ENCODE results near the gene DDC.

Gene DDC

GRCh38 chr7:50564640-50565558 is at the start of gene DDC:
TSS of gene DDC (minus strand) at chr7:50565405. CDS start at chr7:50544085, 21,320 bp downstream.
- no peak for DNase-seq

- DNase-seq, result no peak
These were observed 48.3 kb upstream of the DDC start for GRCh38 chr7:50613473-50613872.

DNA sequence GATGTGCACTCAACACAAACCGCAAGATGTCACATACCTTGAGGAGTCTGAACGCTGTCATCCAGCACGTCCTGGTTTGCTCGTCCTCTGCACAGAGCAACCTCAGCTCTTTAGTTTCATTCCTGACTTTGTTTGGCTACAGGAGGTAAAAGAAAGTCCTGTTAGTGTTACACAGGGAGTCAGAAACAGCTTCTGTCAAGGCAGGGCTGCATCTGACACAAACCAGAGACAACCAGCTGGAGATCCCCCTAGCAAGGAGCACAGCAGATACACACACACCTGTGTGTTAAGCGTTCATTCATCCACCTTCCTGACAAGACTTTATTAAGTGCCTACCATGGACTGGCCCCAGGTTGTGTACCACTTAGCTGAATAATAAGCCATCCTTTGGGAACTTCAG is 47.5 kb upstream of the DDC start:
- no peak for DNase-seq

DNA sequence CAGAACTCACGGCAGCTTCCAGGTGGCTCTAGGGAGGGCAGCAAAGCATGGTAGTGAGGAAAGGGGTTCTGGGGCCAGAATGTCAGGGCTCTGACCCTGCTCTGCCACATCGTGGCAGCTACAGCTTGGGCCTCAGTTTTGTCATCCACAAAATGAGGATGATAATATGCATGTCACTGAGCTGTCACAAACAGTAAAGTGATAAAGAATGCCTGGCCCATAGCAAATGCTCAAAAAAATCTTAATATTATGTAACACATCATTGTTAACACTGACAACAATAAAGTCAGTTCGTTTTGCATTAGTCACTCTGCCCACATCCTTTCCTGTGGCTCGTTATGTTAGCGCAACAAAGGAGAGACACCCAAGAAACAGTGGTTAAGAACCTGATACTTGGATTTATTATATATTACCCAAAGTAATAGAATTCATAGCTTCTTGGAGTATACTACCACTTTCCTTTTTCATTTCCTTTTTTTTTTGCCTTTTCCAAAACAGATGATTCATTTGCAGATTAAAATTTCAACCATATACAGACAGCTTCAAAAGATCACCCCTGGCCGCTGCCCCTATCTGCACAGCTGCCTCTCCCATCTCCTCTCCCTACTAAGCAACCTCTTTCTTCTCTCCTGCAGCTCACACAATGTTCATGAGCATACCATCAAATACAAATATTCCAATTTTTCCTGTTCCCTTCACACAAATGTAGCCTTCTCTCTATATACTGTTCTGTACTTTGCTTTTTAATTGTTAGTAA is 45.5 kb upstream of the DDC start:
- DNase-seq, result peak; percentile 60

DNA sequence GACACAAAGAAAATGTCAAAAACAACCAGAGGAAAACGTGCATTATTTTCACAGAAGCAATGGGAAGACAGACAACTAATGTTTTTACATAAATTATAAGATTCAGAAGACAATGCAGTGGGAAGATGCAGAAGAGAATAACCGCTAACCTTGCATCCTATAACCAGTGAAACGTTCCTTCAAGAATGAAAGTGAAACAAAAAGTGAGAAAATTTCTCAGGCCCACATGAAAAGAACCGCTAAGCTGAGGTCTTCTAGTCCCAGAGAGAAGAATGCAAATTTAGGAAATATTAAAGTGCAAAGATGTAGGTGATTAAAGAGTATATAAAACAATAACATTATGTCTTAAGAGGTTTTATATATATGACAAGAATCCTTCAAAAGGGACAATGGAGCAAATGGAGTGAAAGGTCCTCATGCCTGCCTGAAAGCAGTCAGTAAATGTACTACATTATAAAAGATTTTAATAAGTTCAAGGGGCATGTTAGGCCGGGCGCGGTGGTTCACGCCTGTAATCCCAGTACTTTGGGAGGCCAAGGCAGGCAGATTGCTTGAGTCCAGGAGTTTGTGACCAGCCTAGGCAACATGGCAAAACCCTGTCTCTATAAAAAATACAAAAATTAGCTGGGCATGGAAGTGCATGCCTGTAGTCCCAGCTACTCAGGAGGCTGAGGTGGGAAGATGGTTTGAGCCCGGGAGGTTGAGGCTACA is 43.1 kb upstream of the DDC start:
- DNase-seq, result no peak

GRCh38 chr7:50607524-50608125 is 42.4 kb upstream of the DDC start:
- no peak for DNase-seq

GRCh38 chr7:50605059-50605458 is 39.9 kb upstream of the DDC start:
- DNase-seq, result no peak

GRCh38 chr7:50603287-50603686 is 38.1 kb upstream of the DDC start:
- no peak for DNase-seq

DNA sequence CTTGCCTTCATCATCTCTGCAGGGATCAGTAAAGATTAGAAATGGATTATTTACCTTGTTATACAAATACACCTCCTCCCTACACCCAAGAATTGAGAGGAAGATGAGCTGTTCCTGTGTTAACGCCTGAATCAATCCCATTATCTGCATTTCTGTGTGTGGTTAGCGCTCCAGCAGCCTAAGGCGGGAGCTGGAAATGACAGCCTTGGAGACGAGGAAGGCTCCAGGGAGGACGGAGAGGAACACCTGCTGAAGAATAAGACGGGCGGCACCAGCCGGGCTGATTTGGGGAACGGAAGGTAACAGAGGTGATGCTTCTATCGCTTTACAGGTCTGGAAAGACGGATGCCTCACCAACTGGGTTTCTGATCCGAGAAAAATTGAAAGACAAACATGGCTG is 34.2 kb upstream of the DDC start:
- no peak for DNase-seq

DNA sequence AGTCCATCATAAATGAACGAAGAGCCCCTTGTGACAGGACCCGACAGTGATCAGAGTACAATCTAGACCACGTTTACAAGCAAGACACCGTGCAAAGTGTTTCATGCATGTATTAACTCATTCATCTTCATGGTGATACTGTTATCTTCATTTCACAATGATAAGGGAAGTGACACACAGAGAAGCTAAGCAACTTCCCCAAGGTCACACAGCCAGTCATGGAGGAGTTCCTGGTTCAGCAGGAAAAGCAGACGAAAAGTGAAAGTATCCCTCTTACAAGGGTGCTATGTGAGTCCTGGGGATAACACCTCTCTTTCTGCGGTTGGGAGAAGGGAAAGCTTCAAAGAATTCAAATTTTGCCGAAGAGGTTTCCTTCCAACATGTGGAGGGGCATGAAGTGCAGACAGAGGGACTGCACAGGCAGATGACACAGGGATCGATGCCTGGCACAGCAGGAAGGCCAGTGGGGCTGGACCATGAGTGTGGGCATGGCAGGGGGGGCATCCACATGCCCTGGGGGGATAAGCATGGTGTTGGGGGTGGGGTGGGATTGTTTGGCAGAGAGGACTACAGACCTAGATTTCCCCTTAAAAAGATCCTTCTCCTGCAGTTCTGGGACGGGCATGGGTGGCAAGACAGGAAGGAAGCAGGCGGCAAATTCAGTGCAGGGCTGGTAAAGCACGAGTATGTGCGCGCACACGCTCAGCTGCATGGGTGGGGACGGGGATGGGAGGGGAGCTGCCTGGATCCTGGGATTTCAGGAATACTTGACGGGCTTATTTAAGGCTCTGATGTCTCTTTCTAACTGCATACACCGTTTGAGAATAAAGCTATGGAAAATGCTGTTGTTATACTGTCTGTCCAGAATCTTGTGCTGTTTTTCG is 33.5 kb upstream of the DDC start:
- no peak for DNase-seq

DNA sequence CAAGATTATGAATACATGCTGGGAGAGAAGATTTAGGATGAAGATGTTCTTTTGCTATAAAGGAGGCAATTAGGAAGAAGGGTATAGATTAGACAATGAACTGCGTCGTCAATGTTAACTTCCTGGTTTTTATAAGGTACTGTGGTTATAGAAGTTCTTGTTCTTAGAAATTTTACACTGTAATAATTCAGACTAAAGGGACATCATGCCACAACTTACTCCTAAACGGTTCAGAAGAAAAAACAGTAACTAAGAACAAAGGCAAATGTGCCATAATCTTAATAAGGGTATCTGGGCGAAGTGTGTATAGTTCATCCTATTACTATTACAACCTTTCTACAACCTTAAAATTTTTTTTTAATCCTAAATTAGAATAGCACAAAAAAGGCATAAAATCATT is 31.3 kb upstream of the DDC start:
- DNase-seq, result no peak

GRCh38 chr7:50595491-50596102 is 30.4 kb upstream of the DDC start:
- peak; percentile 44 for DNase-seq

DNA sequence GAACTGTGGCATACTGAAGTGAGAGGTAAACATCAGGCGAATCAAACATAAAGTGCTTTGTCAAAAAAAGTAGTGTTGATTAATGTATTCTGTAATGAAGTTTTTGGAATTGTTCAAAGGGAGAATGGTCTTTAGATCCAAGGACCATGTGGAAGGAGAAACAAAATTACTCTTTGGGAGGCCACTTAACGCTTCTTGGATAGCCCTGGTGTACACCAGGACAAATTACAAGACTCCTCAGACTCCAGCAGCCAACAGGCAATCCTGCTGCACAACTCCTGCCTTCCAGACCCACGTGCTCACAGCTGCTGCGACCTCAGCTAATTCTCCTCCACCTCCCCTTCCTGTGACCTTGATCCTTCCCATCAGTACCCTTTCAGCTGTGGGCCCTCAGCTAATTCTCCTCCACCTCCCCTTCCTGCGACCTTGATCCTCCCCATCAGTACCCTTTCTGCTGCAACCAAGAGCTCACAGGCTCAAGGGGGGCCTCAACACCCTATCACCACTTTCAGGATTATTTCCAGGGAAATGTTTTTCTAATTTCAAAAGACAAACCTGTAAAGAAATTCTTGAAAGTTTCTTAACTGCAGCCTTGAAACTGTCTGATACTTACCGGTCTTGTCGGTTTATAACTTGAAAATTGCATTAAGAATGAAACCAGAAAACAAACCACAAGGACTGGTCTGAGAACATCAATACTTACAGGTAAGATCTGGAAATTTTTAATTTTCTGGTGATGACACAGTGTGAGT is 29.7 kb upstream of the DDC start:
- DNase-seq, result no peak

- DNase-seq, result no peak
These were observed 28.9 kb upstream of the DDC start for GRCh38 chr7:50594136-50594535.

GRCh38 chr7:50592940-50593339 is 27.7 kb upstream of the DDC start:
- no peak for DNase-seq

GRCh38 chr7:50591480-50592438 is 26.6 kb upstream of the DDC start:
- DNase-seq, result no peak

- no peak for DNase-seq
These were observed 25.9 kb upstream of the DDC start for GRCh38 chr7:50591098-50591479.

DNA sequence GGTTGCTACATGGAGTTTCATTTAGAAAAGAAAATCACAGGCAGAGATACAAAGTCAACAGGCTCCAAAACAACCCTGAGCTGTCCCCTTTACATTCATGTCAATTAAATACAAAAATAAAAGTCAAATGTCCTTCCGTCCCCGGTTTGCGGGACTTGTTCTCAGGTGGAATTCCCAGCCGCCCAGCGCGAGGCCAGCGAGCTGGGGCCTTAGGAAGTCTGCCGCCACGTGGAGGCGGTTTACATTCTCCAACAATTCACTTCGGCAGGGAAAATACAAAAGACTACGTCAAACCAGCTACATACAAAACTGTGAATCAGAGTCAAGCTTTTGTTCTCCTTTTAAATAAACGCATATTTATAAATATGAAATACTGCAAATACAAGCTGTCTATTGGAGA is 25.3 kb upstream of the DDC start:
- no peak for DNase-seq

GRCh38 chr7:50589364-50589763 is 24.2 kb upstream of the DDC start:
- DNase-seq, result no peak

GRCh38 chr7:50588937-50589336 is 23.7 kb upstream of the DDC start:
- peak; percentile 49 for DNase-seq

All from hematopoietic multipotent progenitor cell treated with erythropoietin and hydrocortisone succinate and interleukin-3 and kit ligand, for 6 days (in vitro differentiated cells).